HepG2 (cell line): ENCODE results near the gene TTLL8. TPM values are rescaled to one million over a fixed set of nuclear protein-coding genes. Genes with fewer than 3 reads are reported as not detected.

Experiments
- ARHGAP35 ChIP-seq: sonication (generic); formaldehyde crosslinking; IDR thresholded peaks from 2 replicates; pipeline ENCODE4 v1.9.0; 2022; ENCODE audit warnings: mild to moderate bottlenecking, inconsistent platforms, moderate library complexity, missing genetic modification reagents, borderline replicate concordance
- CCAR2 ChIP-seq: fragments of 200-400 bp; formaldehyde crosslinking; optimal IDR thresholded peaks from 2 replicates; pipeline ENCODE3; 2018; ENCODE audit warnings: low read depth, mild to moderate bottlenecking, low read length, moderate library complexity
- DPF2 ChIP-seq: sonication (generic); formaldehyde crosslinking; IDR thresholded peaks from 2 replicates; pipeline ENCODE4 v1.4.0; 2020; ENCODE audit warnings: mild to moderate bottlenecking, low read depth, missing genetic modification reagents, borderline replicate concordance
- E2F5 ChIP-seq: sonication (generic); formaldehyde crosslinking; conservative IDR thresholded peaks from 2 replicates; pipeline ENCODE4 v1.4.0; 2020; ENCODE audit warnings: missing genetic modification reagents
- HHEX ChIP-seq: IDR thresholded peaks from 2 replicates; pipeline ENCODE4 v1.6.1; 2016; ENCODE audit warnings: control low read depth
- HIVEP1 ChIP-seq: sonication (generic); formaldehyde crosslinking; IDR thresholded peaks from 2 replicates; pipeline ENCODE4 v1.4.0; 2020; ENCODE audit warnings: mild to moderate bottlenecking, missing genetic modification reagents
- HOXA9 ChIP-seq: sonication (generic); formaldehyde crosslinking; IDR thresholded peaks from 2 replicates; pipeline ENCODE4 v1.8.1; 2022; ENCODE audit warnings: missing genetic modification reagents, mild to moderate bottlenecking, moderate library complexity, borderline replicate concordance
- RERE ChIP-seq: IDR thresholded peaks from 2 replicates; pipeline ENCODE4 v1.6.1; 2016; ENCODE audit warnings: low read depth, missing genetic modification reagents, missing compliant biosample characterization
- SRSF1 ChIP-seq: fragments of 200-400 bp; formaldehyde crosslinking; optimal IDR thresholded peaks from 2 replicates; pipeline ENCODE3; 2017; ENCODE audit warnings: mild to moderate bottlenecking, low read depth, low read length, moderate library complexity
- SUZ12 ChIP-seq: fragments of 150-350 bp; IDR thresholded peaks from 2 replicates; pipeline ENCODE4 v1.6.1; 2014; ENCODE audit warnings: low read depth, low read length
- TCF7 ChIP-seq: sonication (generic); IDR thresholded peaks from 2 replicates; pipeline ENCODE4 v1.6.1; 2016; ENCODE audit warnings: antibody characterized with exemption, low read depth
- ZBTB25 ChIP-seq: IDR thresholded peaks from 2 replicates; pipeline ENCODE4 v1.6.1; 2018; ENCODE audit warnings: missing genetic modification reagents
- ZNF276 ChIP-seq: sonication (generic); formaldehyde crosslinking; IDR thresholded peaks from 2 replicates; pipeline ENCODE4 v1.4.0; 2020; ENCODE audit warnings: mild to moderate bottlenecking, low read depth, missing genetic modification reagents
- ZNF557 ChIP-seq: sonication (generic); formaldehyde crosslinking; IDR thresholded peaks from 2 replicates; pipeline ENCODE4 v1.4.0; 2020; ENCODE audit warnings: missing genetic modification reagents
- ZNF574 ChIP-seq: sonication (generic); formaldehyde crosslinking; IDR thresholded peaks from 2 replicates; pipeline ENCODE4 v1.4.0; 2020; ENCODE audit warnings: missing genetic modification reagents
- ZSCAN30 ChIP-seq: sonication (generic); formaldehyde crosslinking; IDR thresholded peaks from 2 replicates; pipeline ENCODE4 v1.5.0; 2020; ENCODE audit warnings: mild to moderate bottlenecking, missing genetic modification reagents
- polyA plus RNA-seq, 8 experiments: library from polyadenylated mRNA; depleted of rRNA in 3 of 8; stranded (reverse) in 7 of 8; unstranded in 1 of 8; fragments of >200 nt; fragmentation: Illumina TruSeq in 4 of 8; extraction: Trizol in 4 of 8; gene quantifications; 2 replicates each; pipeline versions ENCODE4 v1.2.1 to v1.2.3, GENCODE V29; 2011 to 2016; ENCODE audit warnings: low read depth in 4 of 8, missing spikeins in 1 of 8, mixed read lengths in 1 of 8; ENCODE audit not compliant: insufficient read depth in 1 of 8
- total RNA-seq, 5 experiments: library from RNA; depleted of rRNA; stranded (reverse); fragments of >200 nt; fragmentation: Illumina TruSeq; extraction: Trizol; gene quantifications; 2 replicates each; pipeline ENCODE4 v1.2.3, GENCODE V29; 2016; ENCODE audit warnings: low read depth in 1 of 5

TTLL8 gene
- total and polyA plus RNA-seq, 2 of the 13 experiments (the other 11 are each of a cell fraction or from before 2014, with no cell fraction given), result not detected

- TF ChIP-seq RERE (no peak), ZBTB25 (no peak), SUZ12 (no peak), ZNF574 (CRISPR knock-in tag) (no peak), ZNF276 (CRISPR knock-in tag) (no peak), CCAR2 (no peak), E2F5 (CRISPR knock-in tag) (no peak), DPF2 (CRISPR knock-in tag) (no peak), SRSF1 (no peak), ARHGAP35 (CRISPR knock-in tag) (no peak), HIVEP1 (no peak), HOXA9 (CRISPR knock-in tag) (no peak), ZSCAN30 (CRISPR knock-in tag) (no peak), TCF7 (no peak), ZNF557 (no peak), HHEX (CRISPR knock-in tag) (no peak)
Measured at GRCh38 chr22:50030297-50031188, 27.6 kb downstream of the TTLL8 start (continued).
